Osteocyte (in vitro differentiated cells): ENCODE results near the gene ZNF593. TPM values are rescaled to one million over a fixed set of nuclear protein-coding genes. Genes with fewer than 3 reads are reported as not detected.

Source experiments
- DNase-seq: peaks from one replicate; pipeline ENCODE4 v3.0.0; 2021; ENCODE audit warnings: mixed read lengths; ENCODE audit not compliant: unreplicated experiment; ENCODE audit errors: extremely low spot score
- H3K27ac Mint-ChIP-seq: one replicate; pipeline ENCODE4 v1.8.0; 2021; ENCODE audit warnings: mild to moderate bottlenecking, mixed read lengths; ENCODE audit not compliant: unreplicated experiment
- H3K27me3 Mint-ChIP-seq: one replicate; pipeline ENCODE4 v1.8.0; 2021; ENCODE audit warnings: mixed read lengths; ENCODE audit not compliant: unreplicated experiment
- H3K36me3 Mint-ChIP-seq: one replicate; pipeline ENCODE4 v1.8.0; 2021; ENCODE audit warnings: mixed read lengths; ENCODE audit not compliant: unreplicated experiment
- H3K4me1 Mint-ChIP-seq: one replicate; pipeline ENCODE4 v1.8.0; 2021; ENCODE audit warnings: mixed read lengths; ENCODE audit not compliant: unreplicated experiment
- H3K4me3 Mint-ChIP-seq: one replicate; pipeline ENCODE4 v1.8.0; 2021; ENCODE audit warnings: mild to moderate bottlenecking, moderate library complexity, mixed read lengths; ENCODE audit not compliant: unreplicated experiment
- H3K9me3 Mint-ChIP-seq: one replicate; pipeline ENCODE4 v1.8.0; 2021; ENCODE audit warnings: mixed read lengths; ENCODE audit not compliant: unreplicated experiment
- CTCF ChIP-seq: fragments of 200-600 bp; sonication (generic); IDR thresholded peaks from 2 replicates; pipeline ENCODE4 v1.5.0; 2021; ENCODE audit warnings: antibody characterized with exemption, mild to moderate bottlenecking, moderate library complexity
- total RNA-seq: library from RNA; stranded (reverse); gene quantifications from 2 replicates; pipeline ENCODE4 v1.2.1, GENCODE V29; 2021

Gene ZNF593
- total RNA-seq, 1 donor from 2014 or later, result 28.6 TPM

GRCh38 chr1:26171084-26172072 lies 1.7 kb downstream of the ZNF593 start, which contains the start of gene ZNF593OS:
ZNF593OS (minus strand) TSS chr1:26171832; CDS start chr1:26171661, 171 bp downstream.
- no peak within 1 kb of the TSS for H3K27ac Mint-ChIP-seq
- no peaks in the 10 kb centered on the region for H3K27me3 Mint-ChIP-seq
- peaks cover 6% of the 10 kb centered on the region for H3K4me1 Mint-ChIP-seq
- DNase-seq, result no peak
- peak within 1 kb of the TSS; percentile 88 for H3K4me3 Mint-ChIP-seq
- no peak for TF ChIP-seq CTCF
- no peaks in the 10 kb centered on the region for H3K36me3 Mint-ChIP-seq
- no peaks in the 10 kb centered on the region for H3K9me3 Mint-ChIP-seq

GRCh38 chr1:26175346-26175745 lies 5.6 kb downstream of the ZNF593 start:
- no peak overlapping the region for H3K27ac Mint-ChIP-seq
- no peaks in the 10 kb centered on the region for H3K9me3 Mint-ChIP-seq
- no peaks in the 10 kb centered on the region for H3K27me3 Mint-ChIP-seq
- no peak for TF ChIP-seq CTCF
- no peak for DNase-seq
- H3K4me3 Mint-ChIP-seq, result no peak overlapping the region
- H3K4me1 Mint-ChIP-seq, result peaks cover 7% of the 10 kb centered on the region
- no peaks in the 10 kb centered on the region for H3K36me3 Mint-ChIP-seq

- TF ChIP-seq CTCF, result no peak
- DNase-seq, result no peak
- Mint-ChIP-seq H3K4me1 (peaks cover 5% of the 10 kb centered on the region), H3K27ac (peak within 1 kb of the TSS; percentile 18), H3K9me3 (no peaks in the 10 kb centered on the region), H3K4me3 (no peak within 1 kb of the TSS), H3K36me3 (no peaks in the 10 kb centered on the region), H3K27me3 (no peaks in the 10 kb centered on the region)
Measured at GRCh38 chr1:26177182-26177684, 7.5 kb downstream of the ZNF593 start, which contains the start of gene CNKSR1. CNKSR1 (plus strand) TSS chr1:26177491; CDS start chr1:26177548, 57 bp downstream.

GRCh38 chr1:26180010-26180506 lies 10.3 kb downstream of the ZNF593 start:
- no peak for TF ChIP-seq CTCF

More at GRCh38 chr1:26180010-26180506, 10.3 kb downstream of the ZNF593 start:
- no peak overlapping the region for H3K4me3 Mint-ChIP-seq
- H3K36me3 Mint-ChIP-seq, result no peaks in the 10 kb centered on the region
- peaks cover 5% of the 10 kb centered on the region for H3K4me1 Mint-ChIP-seq
- H3K9me3 Mint-ChIP-seq, result no peaks in the 10 kb centered on the region
- H3K27me3 Mint-ChIP-seq, result no peaks in the 10 kb centered on the region
- no peak for DNase-seq
- no peak overlapping the region for H3K27ac Mint-ChIP-seq
